ENCODE measurements around the gene PCSK1N. TPM values are rescaled to one million over a fixed set of nuclear protein-coding genes. Genes with fewer than 3 reads are reported as not detected.
A peak's percentile ranks its signal among the peaks of the same experiment; 100 is the strongest.

PCSK1N gene
- total and polyA plus RNA-seq, 2 of the 13 experiments (the other 11 are each of a cell fraction or from before 2014, with no cell fraction given) = 4.5 to 14.0 TPM

- TF ChIP-seq THAP9 (CRISPR knock-in tag; IDR thresholded peaks at IDR 0.05; ENCODE audit: borderline replicate concordance) (no peak), RAD51 (IDR thresholded peaks at IDR 0.05; ENCODE audit: borderline replicate concordance) (no peak), NR2C2 (CRISPR knock-in tag; IDR thresholded peaks at IDR 0.05; ENCODE audit: borderline replicate concordance) (no peak), EZH2 (conservative IDR thresholded peaks at IDR 0.05; ENCODE audit: low read depth, low read length) (no peak), NR2F1 (CRISPR knock-in tag; IDR thresholded peaks at IDR 0.05) (no peak), FOXP1 (IDR thresholded peaks at IDR 0.05) (no peak), FOXP1 (CRISPR knock-in tag; IDR thresholded peaks at IDR 0.05) (no peak), PRDM15 (CRISPR knock-in tag; IDR thresholded peaks at IDR 0.05) (no peak), ZNF775 (CRISPR knock-in tag; IDR thresholded peaks at IDR 0.05; ENCODE audit: borderline replicate concordance) (no peak), RFX3 (CRISPR knock-in tag; IDR thresholded peaks at IDR 0.05) (peak; percentile 86), EP300 (IDR thresholded peaks at IDR 0.05; ENCODE audit: low read depth in 2 of 2, low read length in 2 of 2) (peak in 1 of 2 experiments; percentile 15; a peak in 1 of 4 replicates), EP300 (CRISPR knock-in tag; IDR thresholded peaks at IDR 0.05; ENCODE audit: borderline replicate concordance) (no peak), ZNF792 (CRISPR knock-in tag; IDR thresholded peaks at IDR 0.05) (no peak), FUBP1 (CRISPR knock-in tag; IDR thresholded peaks at IDR 0.05; ENCODE audit: borderline replicate concordance) (no peak), ZNF367 (CRISPR knock-in tag; IDR thresholded peaks at IDR 0.05; ENCODE audit: borderline replicate concordance) (no peak), KDM1A (CRISPR knock-in tag; IDR thresholded peaks at IDR 0.05) (no peak), RARA (CRISPR knock-in tag; IDR thresholded peaks at IDR 0.05) (no peak), HNF4G (IDR thresholded peaks at IDR 0.05; ENCODE audit: borderline replicate concordance, low read depth, low read length) (peak; percentile 51), HNF4G (CRISPR knock-in tag; IDR thresholded peaks at IDR 0.05; ENCODE audit: borderline replicate concordance, low read depth) (no peak), SP5 (CRISPR knock-in tag; IDR thresholded peaks at IDR 0.05; ENCODE audit: borderline replicate concordance, low read depth) (peak; percentile 43; the same call in 1 of the 2 replicates), ZNF672 (CRISPR knock-in tag; IDR thresholded peaks at IDR 0.05) (no peak), ZNF75D (CRISPR knock-in tag; IDR thresholded peaks at IDR 0.05; ENCODE audit: borderline replicate concordance) (no peak), HDAC1 (CRISPR knock-in tag; IDR thresholded peaks at IDR 0.05) (peak; percentile 40; the same call in 1 of the 2 replicates)
Measured at GRCh38 chrX:48835524-48836329, at the start of gene PCSK1N (continued).
